Testis (tissue), 3 donors: Measurements from ENCODE around the gene BAHCC1. TPM values are rescaled to one million over a fixed set of nuclear protein-coding genes. Genes with fewer than 3 reads are reported as not detected.

Experiments
- DNase-seq: peaks from one replicate; pipeline ENCODE4 v3.0.0-alpha.2; 2019
- H3K27ac ChIP-seq, 2 donors: fragments of 200-600 bp; sonication (generic); one replicate each; pipeline ENCODE4 v1.5.1; 2019
- H3K27me3 ChIP-seq: fragments of 200-600 bp; sonication (generic); one replicate; pipeline ENCODE4 v1.5.1; 2019
- H3K36me3 ChIP-seq: fragments of 200-600 bp; sonication (generic); one replicate; pipeline ENCODE4 v1.5.1; 2017; ENCODE audit warnings: low read depth; ENCODE audit errors: missing control alignments
- H3K4me1 ChIP-seq: fragments of 200-600 bp; sonication (generic); one replicate; pipeline ENCODE4 v1.5.1; 2019
- H3K4me3 ChIP-seq, 2 donors: fragments of 200-600 bp; sonication (generic); one replicate each; pipeline ENCODE4 v1.5.1; 2017 to 2019
- H3K9me3 ChIP-seq: fragments of 200-600 bp; sonication (generic); one replicate; pipeline ENCODE4 v1.5.1; 2017
- POLR2A ChIP-seq: fragments of 450-650 bp; IDR thresholded peaks from one replicate; pipeline ENCODE4 v1.6.1; 2017; ENCODE audit warnings: antibody characterized with exemption, mild to moderate bottlenecking, moderate library complexity
- WGBS, 2 donors: methylation state at CpG; one replicate each; pipeline ENCODE4 v1.1.5; 2018; 5-methylcytosine and 5-hydroxymethylcytosine counted together
- intact Hi-C: fragments of 100-400 bp; cut with DNase I; formaldehyde crosslinking; loops from one replicate; pipeline ENCODE4 v1.15.1; 2023; ENCODE audit warnings: low total_unique reads
- polyA plus RNA-seq: library from polyadenylated mRNA; stranded (reverse); fragments of 350-450 nt; fragmentation: Illumina TruSeq; extraction: RNeasy Lipid Tissue Mini Kit (QIAGEN cat#74804); gene quantifications from one replicate; pipeline ENCODE4 v1.2.3, GENCODE V29; 2014; ENCODE audit warnings: low read depth, low replicate concordance; ENCODE audit not compliant: insufficient read depth
- total RNA-seq, 2 donors: library from RNA; depleted of rRNA; stranded (reverse); fragments of >200 nt; gene quantifications; one replicate each; pipeline ENCODE4 v1.2.3, GENCODE V29; 2016
- TF ChIP-seq, protein P1 (sequence below), 3 experiments: fragments of 450-650 bp in 2 of 3; fragments of 200-600 bp in 1 of 3; sonication (generic) in 1 of 3; IDR thresholded peaks; one replicate each; pipeline ENCODE4 v1.5.1; 2016 to 2019; ENCODE audit warnings: antibody characterized with exemption in 3 of 3, mild to moderate bottlenecking in 2 of 3, moderate library complexity in 1 of 3

The BAHCC1 gene
- total and polyA plus RNA-seq, 3 donors from 2014 or later = 11.3 to 30.2 (median 29.2) TPM

DNA sequence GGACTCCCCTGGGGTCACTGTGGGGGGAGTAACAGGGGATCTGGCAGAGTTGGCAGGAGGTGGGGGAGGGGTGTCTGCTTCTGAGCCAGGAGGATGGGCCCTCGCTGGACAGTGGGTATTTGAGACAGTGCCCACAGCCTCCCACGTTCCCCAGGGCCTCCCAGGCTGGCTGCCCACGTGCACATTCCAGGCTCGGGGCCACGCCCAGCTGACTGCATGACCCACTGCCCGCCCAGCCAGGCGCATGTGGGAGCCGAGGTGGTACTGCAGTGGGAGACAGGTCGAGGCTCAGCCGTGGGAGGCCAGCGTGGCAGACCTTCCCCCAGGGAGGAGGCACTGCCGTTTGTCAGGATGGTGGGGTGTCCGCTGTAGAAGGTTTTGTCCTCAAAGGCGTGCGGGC, 38.8 kb downstream of the BAHCC1 start:
- DNase-seq = peak; percentile 79
- H3K27me3 ChIP-seq = no peaks in the 10 kb centered on the region
- WGBS, 2 donors = 68% methylated on average over 15 of the region's 15 CpGs; no CpG with 5 or more reads in 1 of the 2 donors
- TF ChIP-seq POLR2A = no peak
- TF ChIP-seq, protein P1, sequence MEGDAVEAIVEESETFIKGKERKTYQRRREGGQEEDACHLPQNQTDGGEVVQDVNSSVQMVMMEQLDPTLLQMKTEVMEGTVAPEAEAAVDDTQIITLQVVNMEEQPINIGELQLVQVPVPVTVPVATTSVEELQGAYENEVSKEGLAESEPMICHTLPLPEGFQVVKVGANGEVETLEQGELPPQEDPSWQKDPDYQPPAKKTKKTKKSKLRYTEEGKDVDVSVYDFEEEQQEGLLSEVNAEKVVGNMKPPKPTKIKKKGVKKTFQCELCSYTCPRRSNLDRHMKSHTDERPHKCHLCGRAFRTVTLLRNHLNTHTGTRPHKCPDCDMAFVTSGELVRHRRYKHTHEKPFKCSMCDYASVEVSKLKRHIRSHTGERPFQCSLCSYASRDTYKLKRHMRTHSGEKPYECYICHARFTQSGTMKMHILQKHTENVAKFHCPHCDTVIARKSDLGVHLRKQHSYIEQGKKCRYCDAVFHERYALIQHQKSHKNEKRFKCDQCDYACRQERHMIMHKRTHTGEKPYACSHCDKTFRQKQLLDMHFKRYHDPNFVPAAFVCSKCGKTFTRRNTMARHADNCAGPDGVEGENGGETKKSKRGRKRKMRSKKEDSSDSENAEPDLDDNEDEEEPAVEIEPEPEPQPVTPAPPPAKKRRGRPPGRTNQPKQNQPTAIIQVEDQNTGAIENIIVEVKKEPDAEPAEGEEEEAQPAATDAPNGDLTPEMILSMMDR (IDR thresholded peaks at IDR 0.05) = no peak
- H3K4me3 ChIP-seq = no peak overlapping the region
- peaks cover 24% of the 10 kb centered on the region for H3K4me1 ChIP-seq
- no peaks in the 10 kb centered on the region for H3K9me3 ChIP-seq
- intact Hi-C loops = no loop called here
- no peaks in the 10 kb centered on the region for H3K36me3 ChIP-seq
- no peak overlapping the region for H3K27ac ChIP-seq

GRCh38 chr17:81434681-81435417, 39.6 kb downstream of the BAHCC1 start:
- Histone ChIP-seq H3K36me3 (no peaks in the 10 kb centered on the region), H3K27me3 (no peaks in the 10 kb centered on the region), H3K4me1 (peaks cover 16% of the 10 kb centered on the region), H3K9me3 (no peaks in the 10 kb centered on the region), H3K27ac (no peak overlapping the region), H3K4me3 (no peak overlapping the region)
- intact Hi-C loops = no loop called here
- WGBS, 2 donors = 85 to 94% methylated on average over 12 to 17 of the region's 17 CpGs
- DNase-seq = no peak
- no peak for TF ChIP-seq POLR2A
- TF ChIP-seq, protein P1 (IDR thresholded peaks at IDR 0.05) = no peak

DNA sequence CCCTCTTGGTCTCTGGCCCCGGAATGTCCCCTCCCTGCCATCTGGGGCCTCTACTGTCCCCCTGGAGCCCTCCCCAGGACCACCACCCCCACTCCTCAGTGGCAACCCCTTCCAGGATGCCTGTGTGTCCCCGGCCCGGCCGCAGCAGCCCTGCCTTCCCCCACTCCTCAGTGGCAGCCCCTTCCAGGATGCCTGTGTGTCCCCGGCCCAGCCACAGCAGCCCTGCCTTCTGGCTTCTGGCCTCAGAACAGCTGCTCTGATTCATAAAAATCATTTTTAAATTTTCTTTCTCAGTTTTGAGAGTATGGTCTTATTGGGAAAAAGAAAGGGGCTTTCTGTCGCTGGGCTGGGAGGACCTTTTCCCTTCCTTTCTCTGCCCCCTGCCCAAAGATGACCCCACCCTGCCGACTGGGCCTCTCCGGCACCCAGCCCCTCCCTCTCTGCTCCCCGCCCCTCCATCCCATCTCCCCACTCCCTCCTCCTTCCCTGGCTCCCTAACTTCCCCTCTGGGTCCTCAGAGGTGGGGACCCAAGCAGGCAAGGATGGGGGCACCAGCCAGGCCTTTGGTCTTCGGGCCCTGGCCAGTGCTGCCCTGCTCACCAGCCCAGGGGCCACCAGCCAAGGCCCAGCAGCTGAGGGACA, 40.5 kb downstream of the BAHCC1 start:
- intact Hi-C loops = no loop called here
- H3K27me3 ChIP-seq = no peaks in the 10 kb centered on the region
- TF ChIP-seq, protein P1 (IDR thresholded peaks at IDR 0.05) = no peak
- no peak for TF ChIP-seq POLR2A
- no peaks in the 10 kb centered on the region for H3K9me3 ChIP-seq
- H3K4me1 ChIP-seq = peaks cover 10% of the 10 kb centered on the region
- H3K4me3 ChIP-seq = no peak overlapping the region
- peak overlapping the region; percentile 50 to 59 for H3K27ac ChIP-seq
- H3K36me3 ChIP-seq = no peaks in the 10 kb centered on the region
- WGBS, 2 donors = 74 to 80% methylated on average over 9 to 10 of the region's 10 CpGs
- DNase-seq = no peak

DNA sequence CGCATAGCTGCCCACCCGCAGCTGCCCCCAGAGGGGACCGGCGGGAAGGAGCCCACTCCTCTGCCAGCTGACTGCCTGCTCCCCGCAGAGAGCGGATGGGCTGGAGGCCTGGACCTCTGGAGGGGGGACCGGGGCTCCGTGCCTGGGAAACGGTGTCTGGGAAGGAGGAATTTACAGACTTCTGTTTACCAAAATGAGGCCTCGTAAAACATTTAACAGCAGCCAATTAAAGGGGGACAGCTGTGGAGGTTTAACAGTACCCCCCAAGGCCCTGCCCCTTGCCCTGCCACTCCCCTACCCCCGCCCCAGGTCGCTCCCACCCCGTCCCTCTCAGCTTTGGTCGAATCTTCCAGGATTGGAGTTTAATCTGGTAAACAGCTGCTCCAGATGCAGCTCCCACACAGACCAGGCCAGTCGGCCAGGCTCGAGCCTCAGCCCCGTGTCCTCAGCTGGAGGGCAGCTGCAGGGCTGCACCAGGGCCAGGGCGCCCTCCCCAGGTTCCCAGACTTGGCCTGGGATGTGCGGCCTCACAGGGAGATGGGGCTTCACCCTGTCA, 41.1 kb downstream of the BAHCC1 start:
- H3K4me3 ChIP-seq = no peak overlapping the region
- no peaks in the 10 kb centered on the region for H3K9me3 ChIP-seq
- TF ChIP-seq POLR2A = no peak
- TF ChIP-seq, protein P1 (IDR thresholded peaks at IDR 0.05) = no peak
- 42 to 80% methylated on average over 9 to 19 of the region's 19 CpGs for whole genome bisulfite sequencing, 2 donors
- no peaks in the 10 kb centered on the region for H3K36me3 ChIP-seq
- no peaks in the 10 kb centered on the region for H3K27me3 ChIP-seq
- H3K27ac ChIP-seq = peak overlapping the region; percentile 50 to 59
- H3K4me1 ChIP-seq = peaks cover 10% of the 10 kb centered on the region
- DNase-seq = peak; percentile 53
- intact Hi-C loops = no loop called here
